GM19324 (cell line): ENCODE results near the gene MAPKAPK2.
"Not testable (repeated sequence)": the region's sequence is repeated elsewhere in the genome, so short reads cannot be mapped to it uniquely, and the experiment has no call there.

Experiments used
- ATAC-seq: cut with Tn5 transposase; IDR thresholded peaks from one replicate; pipeline ENCODE4 v1.9.1; 2021; ENCODE audit warnings: mild to moderate bottlenecking, moderate library complexity; ENCODE audit not compliant: unreplicated experiment, low FRiP score

The MAPKAPK2 gene

DNA sequence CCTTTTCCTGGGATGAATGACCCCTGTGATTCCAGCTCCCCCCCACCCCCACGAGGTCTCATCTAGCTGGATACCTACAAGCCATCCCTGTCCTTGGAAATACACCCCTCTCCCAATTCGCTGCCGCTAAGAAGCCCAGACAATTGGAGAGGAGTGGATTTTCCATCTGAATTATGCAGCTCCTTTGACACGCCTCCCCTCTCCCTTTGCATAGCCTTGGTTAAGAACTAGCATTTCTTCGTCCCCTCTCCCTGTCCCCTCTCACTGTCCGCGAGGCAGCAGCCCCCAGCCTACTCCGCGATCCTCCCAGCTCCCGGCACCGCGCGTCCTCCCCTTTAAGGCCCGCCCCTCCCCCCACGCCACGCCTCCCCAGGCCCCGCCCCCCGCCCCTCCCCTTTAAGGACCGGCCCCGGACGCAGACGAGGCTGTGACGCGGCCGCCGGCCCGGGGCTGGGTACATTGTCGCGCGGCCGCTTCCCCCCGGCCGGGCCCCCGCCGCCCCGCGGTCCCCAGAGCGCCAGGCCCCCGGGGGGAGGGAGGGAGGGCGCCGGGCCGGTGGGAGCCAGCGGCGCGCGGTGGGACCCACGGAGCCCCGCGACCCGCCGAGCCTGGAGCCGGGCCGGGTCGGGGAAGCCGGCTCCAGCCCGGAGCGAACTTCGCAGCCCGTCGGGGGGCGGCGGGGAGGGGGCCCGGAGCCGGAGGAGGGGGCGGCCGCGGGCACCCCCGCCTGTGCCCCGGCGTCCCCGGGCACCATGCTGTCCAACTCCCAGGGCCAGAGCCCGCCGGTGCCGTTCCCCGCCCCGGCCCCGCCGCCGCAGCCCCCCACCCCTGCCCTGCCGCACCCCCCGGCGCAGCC is at the start of gene MAPKAPK2:
Gene MAPKAPK2, plus strand, starts transcription at position 428 of the 856 bp plus-strand sequence. Its CDS starts 325 bp downstream, at position 753.
- ATAC-seq = peak; percentile 43

DNA sequence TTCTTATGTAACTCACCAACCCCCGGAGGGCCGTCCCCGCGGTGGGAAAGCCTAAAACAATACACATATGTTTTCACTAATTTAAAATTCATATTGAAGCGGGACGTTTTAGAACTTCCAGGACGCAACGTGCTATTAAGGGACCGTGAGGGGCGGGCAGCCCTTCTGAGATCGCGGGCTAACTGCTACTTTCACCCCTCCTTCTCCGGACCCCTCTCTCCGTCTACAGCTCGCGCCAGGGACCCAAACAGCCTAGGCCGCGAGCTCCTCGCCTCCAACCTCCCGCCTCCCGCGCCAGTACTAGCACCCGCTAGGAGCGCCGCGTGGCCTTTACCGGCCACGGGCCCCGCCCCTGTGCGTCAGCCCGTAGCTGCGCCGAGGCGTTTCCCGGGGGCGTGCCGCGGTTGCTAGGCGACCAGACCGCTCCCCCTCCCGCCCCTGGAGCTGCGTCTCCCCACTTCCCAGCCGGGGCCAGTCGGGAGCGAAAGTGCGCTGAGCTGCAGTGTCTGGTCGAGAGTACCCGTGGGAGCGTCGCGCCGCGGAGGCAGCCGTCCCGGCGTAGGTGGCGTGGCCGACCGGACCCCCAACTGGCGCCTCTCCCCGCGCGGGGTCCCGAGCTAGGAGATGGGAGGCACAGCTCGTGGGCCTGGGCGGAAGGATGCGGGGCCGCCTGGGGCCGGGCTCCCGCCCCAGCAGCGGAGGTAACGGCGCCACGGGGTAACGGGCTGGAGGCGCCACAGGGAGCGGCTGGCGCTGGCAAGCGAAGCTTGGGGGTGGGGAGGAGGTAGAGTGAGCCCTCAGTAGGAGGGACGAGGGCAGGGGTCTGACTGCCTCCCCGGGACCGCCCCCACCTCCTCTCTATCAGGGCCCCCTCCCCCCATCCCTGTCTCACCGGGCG is 49.4 kb upstream of the MAPKAPK2 start, which contains the start of gene DYRK3:
Gene DYRK3, plus strand, starts transcription at position 457 of the 898 bp plus-strand sequence. Its CDS starts 168 bp downstream, at position 625.
- peak; percentile 95 for ATAC-seq

DNA sequence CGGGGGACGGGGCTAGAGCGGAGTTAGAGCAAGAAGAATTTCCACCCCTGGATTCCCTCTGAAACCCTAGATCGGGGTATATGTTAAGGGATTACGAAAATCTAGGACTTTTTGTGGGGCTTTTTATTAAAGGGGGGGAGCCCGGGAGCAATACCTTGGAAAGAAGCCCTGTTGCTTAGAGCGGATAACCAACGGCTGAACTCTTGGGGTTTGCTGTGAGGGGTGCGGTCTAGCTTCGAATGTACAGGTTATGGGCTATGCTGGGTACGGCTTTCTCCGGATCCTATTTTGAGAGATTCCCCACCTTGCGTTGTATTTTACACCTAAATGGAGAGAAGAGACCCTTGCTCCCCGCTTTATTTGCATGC is 48.7 kb upstream of the MAPKAPK2 start:
- ATAC-seq = no peak

DNA sequence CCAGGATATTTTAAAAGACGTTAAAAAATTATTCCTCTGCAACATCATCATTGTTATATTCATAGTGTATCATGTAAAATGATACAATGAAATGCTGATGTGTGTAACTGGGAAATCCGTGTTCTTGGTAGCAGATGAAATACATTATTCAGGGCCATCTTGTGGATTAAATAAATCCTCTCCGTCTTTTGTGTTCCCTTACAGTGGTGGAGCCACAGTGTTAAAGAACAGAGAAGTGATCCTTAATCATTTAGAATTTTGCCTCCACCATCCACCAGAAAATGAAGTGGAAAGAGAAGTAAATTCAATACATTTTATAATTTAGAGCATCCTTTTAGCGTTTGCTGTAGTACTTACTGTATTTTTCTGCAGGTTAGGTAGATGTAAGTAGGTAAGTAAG is 48.0 kb upstream of the MAPKAPK2 start:
- no peak for ATAC-seq

DNA sequence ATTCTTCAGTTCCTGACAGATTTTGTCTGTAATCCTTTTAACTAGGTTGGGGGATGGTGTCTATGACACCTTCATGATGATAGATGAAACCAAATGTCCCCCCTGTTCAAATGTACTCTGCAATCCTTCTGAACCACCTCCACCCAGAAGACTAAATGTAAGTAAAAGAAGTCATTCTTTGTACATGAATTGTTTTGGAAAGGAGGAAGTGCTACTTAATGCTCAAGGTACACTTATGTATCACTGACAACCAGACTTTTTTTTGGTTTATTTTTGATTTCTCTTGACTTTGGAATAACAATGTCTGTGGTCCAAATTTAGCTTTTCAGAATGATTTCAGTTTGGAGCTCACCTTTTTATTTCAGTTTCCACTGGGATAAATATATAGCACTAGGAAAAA is 47.1 kb upstream of the MAPKAPK2 start:
- ATAC-seq = no peak

DNA sequence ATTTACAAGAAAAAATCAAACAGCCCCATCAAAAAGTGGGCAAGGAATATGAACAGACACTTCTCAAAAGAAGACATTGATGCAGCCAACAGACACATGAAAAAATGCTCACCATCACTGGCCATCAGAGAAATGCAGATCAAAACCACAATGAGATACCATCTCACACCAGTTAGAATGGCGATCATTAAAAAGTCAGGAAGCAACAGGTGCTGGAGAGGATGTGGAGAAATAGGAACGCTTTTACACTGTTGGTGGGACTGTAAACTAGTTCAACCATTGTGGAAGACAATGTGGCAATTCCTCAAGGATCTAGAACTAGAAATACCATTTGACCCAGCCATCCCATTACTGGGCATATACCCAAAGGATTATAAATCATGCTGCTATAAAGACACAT is 42.6 kb upstream of the MAPKAPK2 start:
- ATAC-seq = not testable (repeated sequence)

DNA sequence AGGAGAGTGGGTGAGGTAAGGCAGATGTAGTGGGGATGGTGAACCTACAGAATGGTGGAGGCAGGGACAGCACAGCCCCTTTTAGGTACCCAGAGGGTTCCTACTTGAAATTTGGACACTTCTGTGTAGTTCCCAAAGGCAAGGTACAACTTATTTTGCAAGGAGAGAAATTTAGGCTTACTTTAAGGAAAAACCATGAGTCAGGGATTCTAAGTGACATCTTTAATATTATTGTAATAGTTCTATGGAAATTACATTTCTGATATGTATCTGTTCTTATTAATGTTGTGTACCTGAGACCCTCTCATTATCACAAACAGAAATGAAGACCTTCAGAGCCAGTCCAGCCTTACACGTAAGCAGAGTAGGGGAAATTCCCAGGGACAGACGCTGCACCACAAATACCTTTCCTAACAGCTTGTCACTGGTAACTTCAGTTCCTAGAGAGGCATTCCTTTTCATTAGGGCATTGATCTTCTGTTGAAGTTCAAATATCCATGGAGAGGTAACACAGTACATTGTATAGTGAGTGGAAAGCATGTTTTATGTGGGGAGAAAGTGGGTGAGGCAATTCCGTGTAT is 41.5 kb upstream of the MAPKAPK2 start:
- no peak for ATAC-seq

DNA sequence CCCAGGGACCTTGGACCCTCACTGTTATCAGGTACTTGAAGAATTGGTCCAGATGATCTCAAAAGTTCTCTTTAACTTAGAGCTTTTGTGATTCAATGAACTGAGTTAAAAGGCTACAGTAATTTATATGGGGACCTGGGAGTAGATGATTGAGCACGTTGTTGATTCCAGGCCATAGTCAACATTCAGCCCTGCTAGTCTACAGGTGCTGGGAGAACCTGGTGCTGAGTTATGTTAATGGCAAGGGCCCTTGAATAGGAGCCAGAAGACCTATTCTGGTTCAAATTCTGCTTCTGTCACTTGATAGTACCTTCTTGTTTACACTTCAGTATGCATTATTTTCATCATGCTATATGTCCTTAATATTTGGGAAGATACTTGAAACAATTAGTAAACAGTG is 38.2 kb upstream of the MAPKAPK2 start:
- ATAC-seq = no peak

DNA sequence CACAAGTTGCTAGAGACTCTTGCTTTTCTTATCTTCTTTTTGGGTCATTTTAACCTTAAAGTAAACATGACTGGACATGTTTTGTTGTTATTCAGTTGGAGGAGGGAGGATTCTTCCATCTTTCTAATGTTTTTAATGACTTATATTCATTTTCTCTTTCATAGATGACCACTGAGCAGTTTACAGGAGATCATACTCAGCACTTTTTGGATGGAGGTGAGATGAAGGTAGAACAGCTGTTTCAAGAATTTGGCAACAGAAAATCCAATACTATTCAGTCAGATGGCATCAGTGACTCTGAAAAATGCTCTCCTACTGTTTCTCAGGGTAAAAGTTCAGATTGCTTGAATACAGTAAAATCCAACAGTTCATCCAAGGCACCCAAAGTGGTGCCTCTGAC is 37.5 kb upstream of the MAPKAPK2 start:
- no peak for ATAC-seq

GRCh38 chr1:206649261-206649921 is 35.3 kb upstream of the MAPKAPK2 start:
- ATAC-seq = no peak

GRCh38 chr1:206651014-206651413 is 33.7 kb upstream of the MAPKAPK2 start:
- ATAC-seq = no peak

GRCh38 chr1:206651958-206652890 is 32.5 kb upstream of the MAPKAPK2 start:
- no peak for ATAC-seq

- ATAC-seq = no peak
These were observed 30.8 kb upstream of the MAPKAPK2 start for GRCh38 chr1:206653715-206654459.

DNA sequence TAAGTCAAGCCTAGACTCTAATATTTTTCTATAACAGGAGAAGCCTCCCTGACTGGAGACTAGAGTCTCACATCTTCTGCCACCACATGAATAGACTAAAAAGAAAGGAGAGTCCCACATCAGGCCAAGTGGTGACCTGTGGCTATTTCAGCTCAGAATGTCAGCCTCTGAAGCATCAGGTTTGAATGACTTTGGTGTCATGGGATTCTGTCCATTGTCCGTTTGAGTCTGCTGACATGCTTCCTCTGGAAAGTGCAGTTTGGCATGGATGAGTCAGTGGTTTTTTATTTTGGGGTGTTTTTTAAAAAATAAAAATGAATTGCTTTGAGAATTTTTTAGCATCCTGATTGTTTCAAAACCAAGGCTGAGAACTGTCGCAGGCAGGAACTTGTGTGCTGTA is 29.9 kb upstream of the MAPKAPK2 start:
- no peak for ATAC-seq

GRCh38 chr1:206655471-206655882 is 29.2 kb upstream of the MAPKAPK2 start:
- no peak for ATAC-seq

GRCh38 chr1:206656936-206657335 is 27.8 kb upstream of the MAPKAPK2 start:
- no peak for ATAC-seq

- no peak for ATAC-seq
These were observed 27.0 kb upstream of the MAPKAPK2 start for GRCh38 chr1:206657751-206658150.

GRCh38 chr1:206658264-206658980 is 26.3 kb upstream of the MAPKAPK2 start:
- ATAC-seq = no peak
